ENCODE data around the gene TWNK. TPM values are rescaled to one million over a fixed set of nuclear protein-coding genes. Genes with fewer than 3 reads are reported as not detected.
"Not testable (repeated sequence)": the region's sequence is repeated elsewhere in the genome, so short reads cannot be mapped to it uniquely, and the experiment has no call there.

TWNK gene
- total RNA-seq, 3 donors from 2014 or later, result 3.4 to 7.5 (median 5.3) TPM

GRCh38 chr10:100970076-100970913 is 17.0 kb upstream of the TWNK start:
- Histone ChIP-seq H3K27ac (no peak overlapping the region), H3K36me3 (no peaks in the 10 kb centered on the region), H3K9me3 (no peaks in the 10 kb centered on the region), H3K4me1 (no peaks in the 10 kb centered on the region), H3K4me3 (peak overlapping the region; percentile 46 to 74 (median 71)), H3K27me3 (no peaks in the 10 kb centered on the region)
- DNase-seq (ENCODE audit: low spot score in 2 of 2), result peak in 1 of 2 donors; percentile 20
- intact Hi-C loops (cut with DNase I; ENCODE audit: low total_unique reads), result no loop called here
- no peak for TF ChIP-seq CTCF (IDR thresholded peaks at IDR 0.05)
- no peak for TF ChIP-seq POLR2A (IDR thresholded peaks at IDR 0.05)
- TF ChIP-seq POLR2AphosphoS5 (IDR thresholded peaks at IDR 0.05), result no peak

- H3K27me3 ChIP-seq, result no peaks in the 10 kb centered on the region
- peak in 1 of 2 donors; percentile 2 for DNase-seq (ENCODE audit: low spot score in 2 of 2)
- TF ChIP-seq POLR2AphosphoS5 (IDR thresholded peaks at IDR 0.05) (no peak), POLR2A (IDR thresholded peaks at IDR 0.05) (no peak), CTCF (IDR thresholded peaks at IDR 0.05) (no peak)
- no peak overlapping the region for H3K27ac ChIP-seq
- intact Hi-C loops (cut with DNase I; ENCODE audit: low total_unique reads), result no loop called here
- H3K36me3 ChIP-seq, result no peaks in the 10 kb centered on the region
- no peaks in the 10 kb centered on the region for H3K4me1 ChIP-seq
- no peaks in the 10 kb centered on the region for H3K9me3 ChIP-seq
- no peak overlapping the region for H3K4me3 ChIP-seq
Measured at GRCh38 chr10:100970914-100971811, 16.2 kb upstream of the TWNK start.

- Histone ChIP-seq H3K27ac (no peak overlapping the region), H3K4me3 (no peak overlapping the region), H3K9me3 (no peaks in the 10 kb centered on the region), H3K4me1 (no peaks in the 10 kb centered on the region), H3K27me3 (no peaks in the 10 kb centered on the region), H3K36me3 (no peaks in the 10 kb centered on the region)
- TF ChIP-seq POLR2A (IDR thresholded peaks at IDR 0.05) (no peak), POLR2AphosphoS5 (IDR thresholded peaks at IDR 0.05) (no peak), CTCF (IDR thresholded peaks at IDR 0.05) (no peak)
- intact Hi-C loops (cut with DNase I; ENCODE audit: low total_unique reads), result no loop called here
- DNase-seq (ENCODE audit: low spot score in 2 of 2), result peak in 1 of 2 donors; percentile 11
Measured at GRCh38 chr10:100972115-100972903, 15.0 kb upstream of the TWNK start.

- TF ChIP-seq POLR2AphosphoS5 (IDR thresholded peaks at IDR 0.05) (no peak), CTCF (IDR thresholded peaks at IDR 0.05) (no peak), POLR2A (IDR thresholded peaks at IDR 0.05) (no peak)
Measured at GRCh38 chr10:100972904-100973535, 14.3 kb upstream of the TWNK start.

GRCh38 chr10:100975397-100975796 is 11.9 kb upstream of the TWNK start:
- DNase-seq (ENCODE audit: low spot score in 2 of 2); H3K27ac ChIP-seq; H3K27me3 ChIP-seq; H3K36me3 ChIP-seq; H3K4me1 ChIP-seq; H3K4me3 ChIP-seq; intact Hi-C loops (cut with DNase I; ENCODE audit: low total_unique reads); H3K9me3 ChIP-seq: not testable (repeated sequence)

More at GRCh38 chr10:100972904-100973535, 14.3 kb upstream of the TWNK start:
- intact Hi-C loops (cut with DNase I; ENCODE audit: low total_unique reads), result no loop called here
- Histone ChIP-seq H3K27ac (no peak overlapping the region), H3K27me3 (no peaks in the 10 kb centered on the region), H3K9me3 (no peaks in the 10 kb centered on the region), H3K36me3 (no peaks in the 10 kb centered on the region), H3K4me1 (no peaks in the 10 kb centered on the region), H3K4me3 (no peak overlapping the region)
- no peak for DNase-seq (ENCODE audit: low spot score in 2 of 2)
